HepG2 (cell line): ENCODE results near the gene TAF3. TPM values are rescaled to one million over a fixed set of nuclear protein-coding genes. Genes with fewer than 3 reads are reported as not detected.

Experiments
- ATAC-seq: fragments of 200-7000 bp; cut with Tn5 transposase; 3 replicates; pipeline ENCODE4 v1.9.1; 2020; ENCODE audit warnings: mild to moderate bottlenecking, moderate library complexity
- BruUV-seq: library from RNA; stranded (reverse); fragments of 400-500 nt; replicated peaks from 2 replicates; lab custom pipeline; 2021; lab: Mats Ljungman, UMichigan
- CTCF ChIA-PET: fragments of 300-600 bp; formaldehyde crosslinking; extraction: SDS; loops from one replicate; lab custom pipeline; 2021; ENCODE audit warnings: low total read pairs, inconsistent platforms, low intra/inter-chr PET ratio; lab: Yijun Ruan, JAX
- POLR2A ChIA-PET: fragments of 350-600 bp; sonication (Branson Sonifier 250); formaldehyde crosslinking; loops from one replicate; lab custom pipeline; 2020; ENCODE audit warnings: antibody characterized with exemption, inconsistent platforms; lab: Yijun Ruan, JAX
- DNase-seq: peaks from one replicate; pipeline ENCODE4 v3.0.0-alpha.2; 2015; ENCODE audit warnings: low spot score
- FAIRE-seq: peaks from 3 replicates; lab custom pipeline; 2011; peaks lifted over from hg19 to GRCh38; lab: Jason Lieb, UNC
- H2AFZ ChIP-seq: one replicate; pipeline ENCODE4 v1.6.1; 2011; ENCODE audit warnings: low read length, inconsistent platforms
- H3K27ac ChIP-seq: fragments of 300-600 bp; 3 replicates; pipeline ENCODE4 v1.8.0; 2011; ENCODE audit warnings: mixed run types, mild to moderate bottlenecking, mixed read lengths, low read length, inconsistent platforms; ENCODE audit not compliant: insufficient read depth; ENCODE audit errors: extremely low read length
- H3K27me3 ChIP-seq, 2 experiments: fragments of 200-600 bp in 1 of 2; 2 replicates in 1 of 2; 3 replicates in 1 of 2; pipeline versions ENCODE4 v1.6.0 to v1.8.0; 2011; ENCODE audit warnings: low read length in 2 of 2, mild to moderate bottlenecking in 2 of 2, moderate library complexity in 2 of 2, inconsistent platforms in 1 of 2; ENCODE audit not compliant: insufficient read depth in 2 of 2, control insufficient read depth in 1 of 2
- H3K36me3 ChIP-seq, 2 experiments: fragments of 200-600 bp in 1 of 2; replicated peaks in 1 of 2; 2 replicates in 1 of 2; 3 replicates in 1 of 2; pipeline versions ENCODE4 v1.5.1 to v1.8.0; 2011; ENCODE audit warnings: low read length in 2 of 2, inconsistent platforms in 1 of 2; ENCODE audit not compliant: insufficient read depth in 2 of 2, control insufficient read depth in 1 of 2
- H3K4me1 ChIP-seq: 2 replicates; pipeline ENCODE4 v1.5.1; 2012; ENCODE audit warnings: low read length, inconsistent platforms; ENCODE audit not compliant: insufficient read depth
- H3K4me2 ChIP-seq: 2 replicates; pipeline ENCODE4 v1.6.0; 2011; ENCODE audit warnings: low read depth, low read length, inconsistent platforms
- H3K4me3 ChIP-seq, 3 experiments: fragments of 200-600 bp in 1 of 3; sonication (generic), shearing (Covaris generic) in 1 of 3; replicated peaks in 1 of 3; 2 replicates each; pipeline ENCODE4 v1.5.1; 2011 to 2016; ENCODE audit warnings: low read length in 3 of 3, inconsistent platforms in 2 of 3, low read depth in 2 of 3, mild to moderate bottlenecking in 2 of 3, control low read depth in 1 of 3, mixed read lengths in 1 of 3; ENCODE audit not compliant: insufficient read depth in 1 of 3
- H3K79me2 ChIP-seq: one replicate; pipeline ENCODE4 v1.6.1; 2011; ENCODE audit warnings: low read length, inconsistent platforms; ENCODE audit not compliant: insufficient read depth
- H3K9ac ChIP-seq: 2 replicates; pipeline ENCODE4 v1.6.0; 2011; ENCODE audit warnings: mild to moderate bottlenecking, low read depth, low read length, inconsistent platforms; ENCODE audit not compliant: insufficient read depth
- H3K9me3 ChIP-seq: 2 replicates; pipeline ENCODE4 v1.5.1; 2012; ENCODE audit warnings: mild to moderate bottlenecking, low read length
- H4K20me1 ChIP-seq: 2 replicates; pipeline ENCODE4 v1.6.0; 2011; ENCODE audit warnings: inconsistent platforms, mild to moderate bottlenecking, low read length, moderate library complexity; ENCODE audit not compliant: insufficient read depth
- ATF7 ChIP-seq, 2 experiments: fragments of 450-650 bp in 1 of 2; sonication (generic) in 1 of 2; formaldehyde crosslinking in 1 of 2; IDR thresholded peaks; 2 replicates each; pipeline versions ENCODE4 v1.4.0 to v1.6.1; 2016 to 2020; ENCODE audit warnings: antibody characterized with exemption in 1 of 2, mild to moderate bottlenecking in 1 of 2, missing genetic modification reagents in 1 of 2
- BCL6 ChIP-seq: IDR thresholded peaks from 2 replicates; pipeline ENCODE4 v1.6.1; 2016; ENCODE audit warnings: missing genetic modification reagents, missing compliant biosample characterization
- BRD4 ChIP-seq: sonication (generic); formaldehyde crosslinking; IDR thresholded peaks from 2 replicates; pipeline ENCODE4 v1.4.0; 2020; ENCODE audit warnings: missing genetic modification reagents
- DNMT3B ChIP-seq: conservative IDR thresholded peaks from 2 replicates; pipeline ENCODE4 v1.6.1; 2016; ENCODE audit warnings: missing biosample characterization, control low read depth
- GATAD2A ChIP-seq: IDR thresholded peaks from 2 replicates; pipeline ENCODE4 v1.6.1; 2016
- GFI1 ChIP-seq: sonication (generic); formaldehyde crosslinking; IDR thresholded peaks from 2 replicates; pipeline ENCODE4 v1.5.0; 2020; ENCODE audit warnings: missing genetic modification reagents, mild to moderate bottlenecking, borderline replicate concordance
- HNF1A ChIP-seq, 2 experiments: sonication (generic) in 1 of 2; formaldehyde crosslinking in 1 of 2; IDR thresholded peaks; 2 replicates each; pipeline versions ENCODE4 v1.4.0 to v1.6.1; 2016 to 2020; ENCODE audit warnings: borderline replicate concordance in 1 of 2, low read depth in 1 of 2, mild to moderate bottlenecking in 1 of 2, missing genetic modification reagents in 1 of 2
- KLF6 ChIP-seq: IDR thresholded peaks from 2 replicates; pipeline ENCODE4 v1.8.0; 2016; ENCODE audit warnings: missing biosample characterization, missing genetic modification reagents
- KMT2B ChIP-seq: IDR thresholded peaks from 2 replicates; pipeline ENCODE4 v1.6.1; 2016; ENCODE audit warnings: missing genetic modification reagents, missing compliant biosample characterization
- MED8 ChIP-seq: sonication (generic); formaldehyde crosslinking; IDR thresholded peaks from 2 replicates; pipeline ENCODE4 v1.8.1; 2023; ENCODE audit warnings: mild to moderate bottlenecking, missing genetic modification reagents; ENCODE audit not compliant: insufficient replicate concordance
- MEIS1 ChIP-seq: sonication (generic); formaldehyde crosslinking; IDR thresholded peaks from 2 replicates; pipeline ENCODE4 v1.9.0; 2021; ENCODE audit warnings: mild to moderate bottlenecking, missing genetic modification reagents, moderate library complexity, borderline replicate concordance
- RAD51 ChIP-seq: fragments of 450-650 bp; IDR thresholded peaks from 2 replicates; pipeline ENCODE4 v1.6.1; 2016; ENCODE audit warnings: borderline replicate concordance
- SAFB2 ChIP-seq: sonication (generic); formaldehyde crosslinking; IDR thresholded peaks from 2 replicates; pipeline ENCODE4 v1.5.1; 2020; ENCODE audit warnings: missing genetic modification reagents, low read depth, mild to moderate bottlenecking, borderline replicate concordance
- SIN3B ChIP-seq: fragments of 150-350 bp; IDR thresholded peaks from 2 replicates; pipeline ENCODE4 v1.6.1; 2014; ENCODE audit warnings: low read length
- TAF15 ChIP-seq: fragments of 200-400 bp; formaldehyde crosslinking; IDR thresholded peaks from one replicate; pipeline ENCODE4 v1.6.1; 2018; ENCODE audit warnings: mild to moderate bottlenecking, low read depth, low read length; ENCODE audit not compliant: poor library complexity, severe bottlenecking
- ZMAT5 ChIP-seq: sonication (generic); formaldehyde crosslinking; IDR thresholded peaks from 2 replicates; pipeline ENCODE4 v1.5.0; 2020; ENCODE audit warnings: mild to moderate bottlenecking, low read depth, missing genetic modification reagents, borderline replicate concordance
- ZMYM4 ChIP-seq: sonication (generic); formaldehyde crosslinking; IDR thresholded peaks from 2 replicates; pipeline ENCODE4 v1.8.1; 2023; ENCODE audit warnings: mild to moderate bottlenecking, missing genetic modification reagents
- ZNF770 ChIP-seq: sonication (generic); formaldehyde crosslinking; IDR thresholded peaks from 2 replicates; pipeline ENCODE4 v1.5.0; 2020; ENCODE audit warnings: mild to moderate bottlenecking, missing genetic modification reagents
- WGBS: methylation state at CpG from one replicate; pipeline ENCODE4 v1.1.6; 2017; ENCODE audit warnings: low lambda C conversion rate; 5-methylcytosine and 5-hydroxymethylcytosine counted together
- in situ Hi-C: cut with HindIII; loops from 2 replicates; pipeline ENCODE4 v1.10.0; 2017; ENCODE audit warnings: low pct_unique_long_range_greater_than_20kb; ENCODE audit not compliant: extremely low pct_ligation_motif_present
- intact Hi-C: fragments of 100-400 bp; cut with micrococcal nuclease; formaldehyde crosslinking; loops from one replicate; pipeline ENCODE4 v1.10.0; 2022; ENCODE audit not compliant: unreplicated experiment
- polyA plus RNA-seq, 8 experiments: library from polyadenylated mRNA; depleted of rRNA in 3 of 8; stranded (reverse) in 7 of 8; unstranded in 1 of 8; fragments of >200 nt; fragmentation: Illumina TruSeq in 4 of 8; extraction: Trizol in 4 of 8; gene quantifications; 2 replicates each; pipeline versions ENCODE4 v1.2.1 to v1.2.3, GENCODE V29; 2011 to 2016; ENCODE audit warnings: low read depth in 4 of 8, missing spikeins in 1 of 8, mixed read lengths in 1 of 8; ENCODE audit not compliant: insufficient read depth in 1 of 8
- total RNA-seq, 5 experiments: library from RNA; depleted of rRNA; stranded (reverse); fragments of >200 nt; fragmentation: Illumina TruSeq; extraction: Trizol; gene quantifications; 2 replicates each; pipeline ENCODE4 v1.2.3, GENCODE V29; 2016; ENCODE audit warnings: low read depth in 1 of 5

TAF3 gene
- total and polyA plus RNA-seq, 2 of the 13 experiments (the other 11 are each of a cell fraction or from before 2014, with no cell fraction given), result 1.7 to 2.9 TPM

- 68% methylated on average over 11 of the region's 11 CpGs for WGBS
- no peak overlapping the region for H3K4me3 ChIP-seq
- ChIA-PET CTCF (no interaction called here), POLR2A (no interaction called here)
- H3K27me3 ChIP-seq, result no peaks in the 10 kb centered on the region
- ATAC-seq, result peak; percentile 10; the same call in 2 of the 3 replicates
- BruUV-seq, result no TSS peak
- H4K20me1 ChIP-seq, result no peaks in the 10 kb centered on the region
- no peaks in the 10 kb centered on the region for H3K36me3 ChIP-seq
- intact Hi-C loops, result no loop called here
- no peak overlapping the region for H3K27ac ChIP-seq
- in situ Hi-C loops, result no loop called here
- peaks cover 3% of the 10 kb centered on the region for H3K79me2 ChIP-seq
- peak; percentile 41 for DNase-seq
- H2AFZ ChIP-seq, result no peak overlapping the region
- no peak for FAIRE-seq
- H3K4me2 ChIP-seq, result no peak overlapping the region
- H3K9me3 ChIP-seq, result peaks cover 2% of the 10 kb centered on the region; the same call in 1 of the 2 replicates
- H3K9ac ChIP-seq, result no peak overlapping the region
- peaks cover 48% of the 10 kb centered on the region for H3K4me1 ChIP-seq
- TF ChIP-seq RAD51 (no peak), BRD4 (no peak), BCL6 (0 out of 2 replicates have a peak, but pooled peaks have one; percentile 25), HNF1A (IDR thresholded peaks at IDR 0.05; ENCODE audit: low read depth) (no peak), HNF1A (CRISPR knock-in tag; IDR thresholded peaks at IDR 0.05; ENCODE audit: borderline replicate concordance) (no peak), MED8 (no peak), SAFB2 (CRISPR knock-in tag) (no peak), GATAD2A (0 out of 2 replicates have a peak, but pooled peaks have one; percentile 37), KLF6 (CRISPR knock-in tag) (no peak), SIN3B (no peak), ZNF770 (CRISPR knock-in tag) (peak; percentile 89), ZMYM4 (0 out of 2 replicates have a peak, but pooled peaks have one; percentile 30), GFI1 (CRISPR knock-in tag) (peak; percentile 56; the same call in 1 of the 2 replicates), ATF7 (IDR thresholded peaks at IDR 0.05) (peak; percentile 81), ATF7 (CRISPR knock-in tag; IDR thresholded peaks at IDR 0.05) (no peak), MEIS1 (no peak), KMT2B (CRISPR knock-in tag) (no peak), ZMAT5 (CRISPR knock-in tag) (no peak), TAF15 (no peak), DNMT3B (no peak)
Measured at GRCh38 chr10:7945469-7946187, 127.3 kb downstream of the TAF3 start.
